ENCODE results near the gene GSTM1.

GRCh38 chr1:109712321-109712864 is 24.8 kb downstream of the GSTM1 start:
- TF ChIP-seq, protein P1, sequence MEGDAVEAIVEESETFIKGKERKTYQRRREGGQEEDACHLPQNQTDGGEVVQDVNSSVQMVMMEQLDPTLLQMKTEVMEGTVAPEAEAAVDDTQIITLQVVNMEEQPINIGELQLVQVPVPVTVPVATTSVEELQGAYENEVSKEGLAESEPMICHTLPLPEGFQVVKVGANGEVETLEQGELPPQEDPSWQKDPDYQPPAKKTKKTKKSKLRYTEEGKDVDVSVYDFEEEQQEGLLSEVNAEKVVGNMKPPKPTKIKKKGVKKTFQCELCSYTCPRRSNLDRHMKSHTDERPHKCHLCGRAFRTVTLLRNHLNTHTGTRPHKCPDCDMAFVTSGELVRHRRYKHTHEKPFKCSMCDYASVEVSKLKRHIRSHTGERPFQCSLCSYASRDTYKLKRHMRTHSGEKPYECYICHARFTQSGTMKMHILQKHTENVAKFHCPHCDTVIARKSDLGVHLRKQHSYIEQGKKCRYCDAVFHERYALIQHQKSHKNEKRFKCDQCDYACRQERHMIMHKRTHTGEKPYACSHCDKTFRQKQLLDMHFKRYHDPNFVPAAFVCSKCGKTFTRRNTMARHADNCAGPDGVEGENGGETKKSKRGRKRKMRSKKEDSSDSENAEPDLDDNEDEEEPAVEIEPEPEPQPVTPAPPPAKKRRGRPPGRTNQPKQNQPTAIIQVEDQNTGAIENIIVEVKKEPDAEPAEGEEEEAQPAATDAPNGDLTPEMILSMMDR (IDR thresholded peaks at IDR 0.05): no peak
- no peak for TF ChIP-seq EZH2 (IDR thresholded peaks at IDR 0.05)

Data from neural progenitor cell (in vitro differentiated cells).